NOMO-1 (cell line): ENCODE results near the gene FXYD5.
"Not testable (repeated sequence)": the region's sequence is repeated elsewhere in the genome, so short reads cannot be mapped to it uniquely, and the experiment has no call there.

Source experiments
- DNase-seq, 2 experiments: peaks; one replicate each; lab custom pipeline; 2025; ENCODE audit not compliant: unreplicated experiment in 2 of 2; lab: John Stamatoyannopoulos, UW

FXYD5 gene

GRCh38 chr19:35176181-35176570 is 21.6 kb downstream of the FXYD5 start:
- no peak for DNase-seq

- no peak for DNase-seq
These were observed 23.1 kb downstream of the FXYD5 start for GRCh38 chr19:35177377-35178274.

- no peak for DNase-seq
These were observed 24.2 kb downstream of the FXYD5 start for GRCh38 chr19:35178701-35179100.

GRCh38 chr19:35179830-35180229 is 25.3 kb downstream of the FXYD5 start:
- no peak for DNase-seq

GRCh38 chr19:35181387-35181786 is 26.9 kb downstream of the FXYD5 start:
- DNase-seq: no peak

- no peak for DNase-seq
These were observed 29.7 kb downstream of the FXYD5 start for GRCh38 chr19:35184267-35184666.

- DNase-seq: no peak
These were observed 30.3 kb downstream of the FXYD5 start for GRCh38 chr19:35184884-35185283.

GRCh38 chr19:35194012-35194984 is 39.8 kb downstream of the FXYD5 start:
- no peak for DNase-seq

- DNase-seq: no peak
These were observed 41.3 kb downstream of the FXYD5 start for GRCh38 chr19:35195830-35196229.

GRCh38 chr19:35196861-35197260 is 42.3 kb downstream of the FXYD5 start:
- not testable (repeated sequence) for DNase-seq

- DNase-seq: no peak
These were observed 44.9 kb downstream of the FXYD5 start for GRCh38 chr19:35199481-35199880.

- DNase-seq: no peak
These were observed 48.5 kb downstream of the FXYD5 start for GRCh38 chr19:35202722-35203688.

GRCh38 chr19:35204799-35205732 is 50.5 kb downstream of the FXYD5 start:
- DNase-seq: peak; percentile 71 to 78

GRCh38 chr19:35205733-35206323 is 51.3 kb downstream of the FXYD5 start:
- no peak for DNase-seq

- no peak for DNase-seq
These were observed 51.8 kb downstream of the FXYD5 start for GRCh38 chr19:35206379-35206778.

- no peak for DNase-seq
These were observed 52.3 kb downstream of the FXYD5 start for GRCh38 chr19:35206855-35207254.

- DNase-seq: no peak
These were observed 52.9 kb downstream of the FXYD5 start for GRCh38 chr19:35207391-35207871.

- DNase-seq: no peak
These were observed 53.6 kb downstream of the FXYD5 start for GRCh38 chr19:35208121-35208520.

GRCh38 chr19:35209646-35210045 is 55.1 kb downstream of the FXYD5 start:
- DNase-seq: no peak
